ENCODE results near the gene TRAF3.

TRAF3 gene

GRCh38 chr14:102823546-102823945, 46.3 kb downstream of the TRAF3 start:
- no peak for ATAC-seq (replicated peaks; ENCODE audit: extremely low read depth, poor library complexity, severe bottlenecking)
- no peak overlapping the region for H3K27ac Mint-ChIP-seq (ENCODE audit: low read depth)
- H3K4me3 Mint-ChIP-seq, result no peak overlapping the region
- DNase-seq (ENCODE audit: low spot score in 2 of 2), result no peak
- H3K36me3 Mint-ChIP-seq (ENCODE audit: insufficient read depth), result peaks cover 12% of the 10 kb centered on the region
- H3K27me3 Mint-ChIP-seq, result no peaks in the 10 kb centered on the region
- no peaks in the 10 kb centered on the region for H3K9me3 Mint-ChIP-seq
- peaks cover 62% of the 10 kb centered on the region for H3K4me1 Mint-ChIP-seq

- DNase-seq (ENCODE audit: low spot score in 2 of 2), result no peak
- H3K9me3 Mint-ChIP-seq, result no peaks in the 10 kb centered on the region
- peaks cover 7% of the 10 kb centered on the region for H3K36me3 Mint-ChIP-seq (ENCODE audit: insufficient read depth)
- no peaks in the 10 kb centered on the region for H3K27me3 Mint-ChIP-seq
- no peak overlapping the region for H3K4me3 Mint-ChIP-seq
- ATAC-seq (replicated peaks; ENCODE audit: extremely low read depth, poor library complexity, severe bottlenecking), result no peak
- peaks cover 61% of the 10 kb centered on the region for H3K4me1 Mint-ChIP-seq
- H3K27ac Mint-ChIP-seq (ENCODE audit: low read depth), result no peak overlapping the region
Measured at GRCh38 chr14:102824832-102825231, 47.6 kb downstream of the TRAF3 start.

- Mint-ChIP-seq H3K9me3 (no peaks in the 10 kb centered on the region), H3K4me1 (peaks cover 60% of the 10 kb centered on the region), H3K27ac (ENCODE audit: low read depth) (no peak overlapping the region), H3K27me3 (no peaks in the 10 kb centered on the region), H3K36me3 (ENCODE audit: insufficient read depth) (peaks cover 8% of the 10 kb centered on the region), H3K4me3 (peak overlapping the region; percentile 25)
- ATAC-seq (replicated peaks; ENCODE audit: extremely low read depth, poor library complexity, severe bottlenecking) (no peak), DNase-seq (ENCODE audit: low spot score in 2 of 2) (no peak)
Measured at GRCh38 chr14:102825307-102826095, 48.3 kb downstream of the TRAF3 start.

- ATAC-seq (replicated peaks; ENCODE audit: extremely low read depth, poor library complexity, severe bottlenecking), result no peak
- Mint-ChIP-seq H3K27me3 (no peaks in the 10 kb centered on the region), H3K4me1 (peaks cover 64% of the 10 kb centered on the region), H3K9me3 (no peaks in the 10 kb centered on the region), H3K36me3 (ENCODE audit: insufficient read depth) (peaks cover 13% of the 10 kb centered on the region), H3K27ac (ENCODE audit: low read depth) (peak overlapping the region; percentile 41), H3K4me3 (peak overlapping the region; percentile 18)
- DNase-seq (ENCODE audit: low spot score in 2 of 2), result no peak
Measured at GRCh38 chr14:102826161-102826560, 48.9 kb downstream of the TRAF3 start.

GRCh38 chr14:102826751-102827675, 49.8 kb downstream of the TRAF3 start:
- H3K27me3 Mint-ChIP-seq, result no peaks in the 10 kb centered on the region
- no peaks in the 10 kb centered on the region for H3K9me3 Mint-ChIP-seq
- no peak for ATAC-seq (replicated peaks; ENCODE audit: extremely low read depth, poor library complexity, severe bottlenecking)
- H3K27ac Mint-ChIP-seq (ENCODE audit: low read depth), result no peak overlapping the region
- DNase-seq (ENCODE audit: low spot score in 2 of 2), result no peak
- H3K4me3 Mint-ChIP-seq, result no peak overlapping the region
- peaks cover 64% of the 10 kb centered on the region for H3K4me1 Mint-ChIP-seq
- peaks cover 15% of the 10 kb centered on the region for H3K36me3 Mint-ChIP-seq (ENCODE audit: insufficient read depth)

- no peak overlapping the region for H3K4me3 Mint-ChIP-seq
- ATAC-seq (replicated peaks; ENCODE audit: extremely low read depth, poor library complexity, severe bottlenecking) (no peak), DNase-seq (ENCODE audit: low spot score in 2 of 2) (no peak)
- no peaks in the 10 kb centered on the region for H3K27me3 Mint-ChIP-seq
- peaks cover 17% of the 10 kb centered on the region for H3K36me3 Mint-ChIP-seq (ENCODE audit: insufficient read depth)
- H3K27ac Mint-ChIP-seq (ENCODE audit: low read depth), result no peak overlapping the region
- H3K4me1 Mint-ChIP-seq, result peaks cover 60% of the 10 kb centered on the region
- H3K9me3 Mint-ChIP-seq, result no peaks in the 10 kb centered on the region
Measured at GRCh38 chr14:102827716-102828115, 50.5 kb downstream of the TRAF3 start.

- DNase-seq (ENCODE audit: low spot score in 2 of 2) (no peak), ATAC-seq (replicated peaks; ENCODE audit: extremely low read depth, poor library complexity, severe bottlenecking) (no peak)
- Mint-ChIP-seq H3K27me3 (no peaks in the 10 kb centered on the region), H3K4me3 (no peak overlapping the region), H3K36me3 (ENCODE audit: insufficient read depth) (peaks cover 15% of the 10 kb centered on the region), H3K4me1 (peaks cover 55% of the 10 kb centered on the region), H3K27ac (ENCODE audit: low read depth) (no peak overlapping the region), H3K9me3 (no peaks in the 10 kb centered on the region)
Measured at GRCh38 chr14:102828151-102828550, 50.9 kb downstream of the TRAF3 start.

GRCh38 chr14:102829016-102829548, 51.8 kb downstream of the TRAF3 start:
- H3K27me3 Mint-ChIP-seq, result no peaks in the 10 kb centered on the region
- H3K4me1 Mint-ChIP-seq, result peaks cover 55% of the 10 kb centered on the region
- ATAC-seq (replicated peaks; ENCODE audit: extremely low read depth, poor library complexity, severe bottlenecking) (no peak), DNase-seq (ENCODE audit: low spot score in 2 of 2) (no peak)
- H3K9me3 Mint-ChIP-seq, result no peaks in the 10 kb centered on the region
- no peak overlapping the region for H3K27ac Mint-ChIP-seq (ENCODE audit: low read depth)
- H3K36me3 Mint-ChIP-seq (ENCODE audit: insufficient read depth), result peaks cover 17% of the 10 kb centered on the region
- no peak overlapping the region for H3K4me3 Mint-ChIP-seq

- Mint-ChIP-seq H3K27me3 (no peaks in the 10 kb centered on the region), H3K9me3 (no peaks in the 10 kb centered on the region), H3K36me3 (ENCODE audit: insufficient read depth) (peaks cover 24% of the 10 kb centered on the region), H3K4me3 (peak overlapping the region; percentile 21), H3K4me1 (peaks cover 60% of the 10 kb centered on the region), H3K27ac (ENCODE audit: low read depth) (no peak overlapping the region)
- DNase-seq (ENCODE audit: low spot score in 2 of 2), result no peak
- no peak for ATAC-seq (replicated peaks; ENCODE audit: extremely low read depth, poor library complexity, severe bottlenecking)
Measured at GRCh38 chr14:102830474-102831045, 53.3 kb downstream of the TRAF3 start.

GRCh38 chr14:102831163-102831804, 54.0 kb downstream of the TRAF3 start:
- DNase-seq (ENCODE audit: low spot score in 2 of 2) (no peak), ATAC-seq (replicated peaks; ENCODE audit: extremely low read depth, poor library complexity, severe bottlenecking) (no peak)
- H3K4me1 Mint-ChIP-seq, result peaks cover 55% of the 10 kb centered on the region
- H3K27ac Mint-ChIP-seq (ENCODE audit: low read depth), result no peak overlapping the region
- peaks cover 24% of the 10 kb centered on the region for H3K36me3 Mint-ChIP-seq (ENCODE audit: insufficient read depth)
- no peaks in the 10 kb centered on the region for H3K9me3 Mint-ChIP-seq
- no peaks in the 10 kb centered on the region for H3K27me3 Mint-ChIP-seq
- H3K4me3 Mint-ChIP-seq, result no peak overlapping the region

GRCh38 chr14:102833341-102833740, 56.1 kb downstream of the TRAF3 start:
- H3K4me3 Mint-ChIP-seq, result no peak overlapping the region
- DNase-seq (ENCODE audit: low spot score in 2 of 2) (no peak), ATAC-seq (replicated peaks; ENCODE audit: extremely low read depth, poor library complexity, severe bottlenecking) (no peak)
- no peak overlapping the region for H3K27ac Mint-ChIP-seq (ENCODE audit: low read depth)
- peaks cover 29% of the 10 kb centered on the region for H3K36me3 Mint-ChIP-seq (ENCODE audit: insufficient read depth)
- H3K9me3 Mint-ChIP-seq, result no peaks in the 10 kb centered on the region
- H3K4me1 Mint-ChIP-seq, result peaks cover 46% of the 10 kb centered on the region
- H3K27me3 Mint-ChIP-seq, result no peaks in the 10 kb centered on the region

GRCh38 chr14:102833991-102834390, 56.7 kb downstream of the TRAF3 start:
- H3K36me3 Mint-ChIP-seq (ENCODE audit: insufficient read depth), result peaks cover 31% of the 10 kb centered on the region
- H3K9me3 Mint-ChIP-seq, result no peaks in the 10 kb centered on the region
- H3K4me1 Mint-ChIP-seq, result peaks cover 43% of the 10 kb centered on the region
- DNase-seq (ENCODE audit: low spot score in 2 of 2), result no peak
- H3K27ac Mint-ChIP-seq (ENCODE audit: low read depth), result no peak overlapping the region
- H3K27me3 Mint-ChIP-seq, result no peaks in the 10 kb centered on the region
- H3K4me3 Mint-ChIP-seq, result no peak overlapping the region
- no peak for ATAC-seq (replicated peaks; ENCODE audit: extremely low read depth, poor library complexity, severe bottlenecking)

All from central memory CD8-positive, alpha-beta T cell (primary cell).